IMR-90 (cell line): Measurements from ENCODE around the gene MAP3K19. TPM values are rescaled to one million over a fixed set of nuclear protein-coding genes. Genes with fewer than 3 reads are reported as not detected.

ENCODE experiments used
- ATAC-seq: fragments of 200-7000 bp; cut with Tn5 transposase; 2 replicates; pipeline ENCODE4 v1.9.1; 2020; ENCODE audit warnings: low read depth, mild to moderate bottlenecking, moderate library complexity
- BruUV-seq: library from RNA; stranded (reverse); fragments of 400-500 nt; replicated peaks from 2 replicates; lab custom pipeline; 2021; lab: Mats Ljungman, UMichigan
- CTCF ChIA-PET: fragments of 300-600 bp; formaldehyde crosslinking; extraction: SDS; loops from one replicate; lab custom pipeline; 2021; ENCODE audit warnings: antibody characterized with exemption; lab: Yijun Ruan, JAX
- POLR2A ChIA-PET: fragments of 300-600 bp; sonication (Branson Sonifier 250); formaldehyde crosslinking; loops from one replicate; lab custom pipeline; 2022; ENCODE audit warnings: antibody characterized with exemption; ENCODE audit not compliant: unreplicated experiment; lab: Charles Lee
- DNase-seq: peaks from one replicate; pipeline ENCODE4 v3.0.0; 2013
- H2AFZ ChIP-seq: replicated peaks from 2 replicates; pipeline ENCODE3; 2013; ENCODE audit warnings: low read length, mild to moderate bottlenecking; ENCODE audit not compliant: poor library complexity
- H2AK5ac ChIP-seq: 2 replicates; pipeline ENCODE4 v1.6.1; 2013; ENCODE audit warnings: low read depth, low read length, inconsistent platforms
- H2AK9ac ChIP-seq: replicated peaks from 2 replicates; pipeline ENCODE3; 2013; ENCODE audit warnings: mild to moderate bottlenecking, low read depth, low read length, moderate library complexity; ENCODE audit not compliant: poor library complexity
- H2BK120ac ChIP-seq: 2 replicates; pipeline ENCODE4 v1.6.1; 2013; ENCODE audit warnings: low read depth, low read length, inconsistent platforms
- H2BK15ac ChIP-seq: 3 replicates; pipeline ENCODE4 v1.6.1; 2013; ENCODE audit warnings: low read depth, low read length, inconsistent platforms
- H2BK20ac ChIP-seq: 2 replicates; pipeline ENCODE4 v1.6.1; 2013; ENCODE audit warnings: low read depth, mild to moderate bottlenecking, inconsistent platforms, low read length, moderate library complexity
- H2BK5ac ChIP-seq: 2 replicates; pipeline ENCODE4 v1.6.1; 2013; ENCODE audit warnings: mild to moderate bottlenecking, low read depth, low read length, inconsistent platforms; ENCODE audit not compliant: poor library complexity, severe bottlenecking
- H3K14ac ChIP-seq: replicated peaks from 2 replicates; pipeline ENCODE4 v1.6.1; 2013; ENCODE audit warnings: low read depth, low read length, inconsistent platforms
- H3K18ac ChIP-seq: 2 replicates; pipeline ENCODE4 v1.6.1; 2013; ENCODE audit warnings: low read depth, low read length, control low read depth
- H3K23ac ChIP-seq: 2 replicates; pipeline ENCODE4 v1.6.1; 2013; ENCODE audit warnings: low read depth, low read length, inconsistent platforms
- H3K27ac ChIP-seq: 2 replicates; pipeline ENCODE4 v1.5.1; 2013; ENCODE audit warnings: mild to moderate bottlenecking, control low read depth, low read length; ENCODE audit not compliant: insufficient read depth
- H3K27me3 ChIP-seq: 2 replicates; pipeline ENCODE4 v1.6.1; 2013; ENCODE audit warnings: low read length; ENCODE audit not compliant: control insufficient read depth, insufficient read depth
- H3K36me3 ChIP-seq: 2 replicates; pipeline ENCODE4 v1.6.1; 2013; ENCODE audit warnings: low read length, mixed read lengths; ENCODE audit not compliant: control insufficient read depth, insufficient read depth
- H3K4ac ChIP-seq: 2 replicates; pipeline ENCODE4 v1.6.1; 2013; ENCODE audit warnings: low read depth, low read length, inconsistent platforms
- H3K4me1 ChIP-seq: 2 replicates; pipeline ENCODE4 v1.6.1; 2013; ENCODE audit warnings: low read length, mixed read lengths; ENCODE audit not compliant: control insufficient read depth, insufficient read depth
- H3K4me2 ChIP-seq: 2 replicates; pipeline ENCODE4 v1.6.1; 2013; ENCODE audit warnings: low read depth, mild to moderate bottlenecking, control low read depth, low read length, moderate library complexity
- H3K4me3 ChIP-seq: 2 replicates; pipeline ENCODE4 v1.5.1; 2013; ENCODE audit warnings: low read depth, mild to moderate bottlenecking, control low read depth, low read length, moderate library complexity; ENCODE audit not compliant: insufficient read depth
- H3K56ac ChIP-seq: 2 replicates; pipeline ENCODE4 v1.6.1; 2013; ENCODE audit warnings: low read length, inconsistent platforms; ENCODE audit not compliant: insufficient read depth; ENCODE audit errors: extremely low read depth
- H3K79me1 ChIP-seq, 2 experiments: 2 replicates each; pipeline ENCODE4 v1.6.1; 2013; ENCODE audit warnings: low read length in 2 of 2, inconsistent platforms in 1 of 2, low read depth in 1 of 2
- H3K9ac ChIP-seq: 2 replicates; pipeline ENCODE4 v1.6.1; 2013; ENCODE audit warnings: low read depth, low read length, control low read depth
- H3K9me1 ChIP-seq: 2 replicates; pipeline ENCODE4 v1.6.1; 2013; ENCODE audit warnings: low read length, inconsistent platforms; ENCODE audit not compliant: insufficient read depth
- H3K9me3 ChIP-seq: 2 replicates; pipeline ENCODE4 v1.6.1; 2013; ENCODE audit warnings: low read length; ENCODE audit not compliant: control insufficient read depth, insufficient read depth
- H4K20me1 ChIP-seq: 2 replicates; pipeline ENCODE4 v1.6.1; 2013; ENCODE audit warnings: low read length, inconsistent platforms; ENCODE audit not compliant: insufficient read depth
- H4K5ac ChIP-seq: 2 replicates; pipeline ENCODE4 v1.6.1; 2013; ENCODE audit warnings: mild to moderate bottlenecking, low read depth, low read length, control low read depth
- H4K8ac ChIP-seq, 2 experiments: 2 replicates each; pipeline ENCODE4 v1.6.1; 2013; ENCODE audit warnings: low read depth in 2 of 2, low read length in 2 of 2, control low read depth in 1 of 2, inconsistent platforms in 1 of 2
- H4K91ac ChIP-seq: 2 replicates; pipeline ENCODE4 v1.6.1; 2013; ENCODE audit warnings: low read depth, low read length, inconsistent platforms; ENCODE audit not compliant: insufficient read depth
- CHD1 ChIP-seq: IDR thresholded peaks from 2 replicates; pipeline ENCODE4 v1.6.1; 2012; ENCODE audit warnings: low read depth, low read length, improper control_type of control experiment
- ELK1 ChIP-seq: fragments of 150-350 bp; IDR thresholded peaks from 2 replicates; pipeline ENCODE4 v1.6.1; 2016; ENCODE audit warnings: low read depth, mild to moderate bottlenecking, low read length, moderate library complexity, borderline replicate concordance
- MXI1 ChIP-seq: IDR thresholded peaks from 2 replicates; pipeline ENCODE4 v1.6.1; 2012; ENCODE audit warnings: low read depth, mild to moderate bottlenecking, low read length, moderate library complexity, borderline replicate concordance
- WGBS, 2 experiments: methylation state at CpG; one replicate each; pipeline versions ENCODE4 v1.1.5 to v1.1.7; 2013; ENCODE audit warnings: missing lambda C conversion rate in 2 of 2; ENCODE audit not compliant: insufficient read length in 1 of 2; ENCODE audit errors: extremely low coverage in 2 of 2; 5-methylcytosine and 5-hydroxymethylcytosine counted together
- dilution Hi-C: fragments of 300-500 bp; cut with HindIII; formaldehyde crosslinking; loops from one replicate; pipeline ENCODE4 v1.14.3; 2018; ENCODE audit warnings: low sequenced_read_pairs; ENCODE audit not compliant: unreplicated experiment
- in situ Hi-C: fragments of 300-500 bp; cut with MboI; formaldehyde crosslinking; loops from 3 replicates; pipeline ENCODE4 v1.14.3; 2019; ENCODE audit warnings: low sequenced_read_pairs, inconsistent platforms, mixed read lengths
- intact Hi-C: fragments of 100-400 bp; cut with micrococcal nuclease; formaldehyde crosslinking; loops from 2 replicates; pipeline ENCODE4 v1.10.0; 2022
- polyA plus RNA-seq, 3 experiments: library from polyadenylated mRNA; depleted of rRNA; stranded (reverse); fragments of >200 nt; gene quantifications; 2 replicates each; pipeline ENCODE4 v1.2.3, GENCODE V29; 2012; ENCODE audit warnings: low replicate concordance in 1 of 3
- total RNA-seq: library from RNA; depleted of rRNA; stranded (reverse); fragments of >200 nt; gene quantifications from 2 replicates; pipeline ENCODE4 v1.2.3, GENCODE V29; 2012

The MAP3K19 gene
- total and polyA plus RNA-seq, 2 of the 4 experiments (the other 2 are of a cell fraction) = not detected

DNA sequence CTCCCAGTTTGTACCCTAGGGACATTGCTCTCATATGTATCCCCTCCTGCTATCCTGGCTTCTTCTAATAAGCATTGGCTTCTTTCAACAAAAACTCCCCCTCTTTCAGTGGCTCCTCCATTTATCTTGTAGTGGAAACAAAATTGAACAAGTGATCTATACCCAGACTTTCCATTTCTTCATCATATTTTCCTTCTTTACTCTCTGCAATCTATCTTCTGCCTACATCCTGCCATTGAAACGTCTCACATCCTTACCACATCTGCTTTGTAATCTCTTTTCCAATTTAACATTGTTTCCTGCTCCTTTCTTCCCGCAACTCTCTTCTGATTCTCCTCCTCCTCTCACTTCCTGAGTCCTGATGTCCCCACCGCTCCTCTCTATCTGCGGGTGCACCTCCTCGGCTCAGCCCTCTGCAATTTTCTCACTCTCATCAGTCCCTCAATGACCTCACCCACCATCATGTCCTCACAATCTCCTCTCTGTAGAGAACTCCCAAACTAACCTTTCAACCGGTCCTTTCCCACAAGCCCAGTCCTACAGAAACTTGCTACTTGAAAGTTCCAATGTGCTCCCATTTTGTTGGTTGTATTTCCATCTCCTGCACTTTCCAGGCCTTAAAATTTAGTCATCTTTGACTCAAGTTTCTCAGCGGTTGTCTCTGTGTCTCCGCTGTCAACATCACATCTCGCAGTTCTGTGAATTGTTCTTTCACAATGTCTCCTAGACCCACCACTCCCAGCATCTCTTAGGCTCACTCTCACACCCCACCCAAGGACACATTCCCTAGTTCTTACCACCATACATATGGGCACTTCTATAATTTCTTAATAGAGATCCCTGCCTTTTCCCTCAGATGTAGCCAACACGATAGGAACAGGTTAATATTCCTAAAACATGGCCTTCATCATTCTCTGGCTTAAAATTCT is 24.0 kb downstream of the MAP3K19 start:
- H3K79me1 ChIP-seq = no peaks in the 10 kb centered on the region
- dilution Hi-C loops = no loop called here

More for the DNA sequence above, 24.0 kb downstream of the MAP3K19 start:
- no peak overlapping the region for H2AK5ac ChIP-seq
- no peaks in the 10 kb centered on the region; the same call in 1 of the 2 replicates for H3K27me3 ChIP-seq
- no peak overlapping the region for H2BK120ac ChIP-seq
- intact Hi-C loops = no loop called here
- no peak overlapping the region for H2AK9ac ChIP-seq
- ChIA-PET CTCF (no interaction called here), POLR2A (no interaction called here)
- H3K9ac ChIP-seq = no peak overlapping the region
- TF ChIP-seq MXI1 (no peak), ELK1 (no peak), CHD1 (no peak)
- no peak overlapping the region for H3K4me3 ChIP-seq
- no peaks in the 10 kb centered on the region for H4K20me1 ChIP-seq
- H2BK5ac ChIP-seq = no peak overlapping the region
- no peak overlapping the region for H3K27ac ChIP-seq
- no peaks in the 10 kb centered on the region for H3K4me1 ChIP-seq
- no peak overlapping the region for H2AFZ ChIP-seq
- H3K56ac ChIP-seq = no peak overlapping the region
- ATAC-seq = no peak
- no peak overlapping the region for H3K4me2 ChIP-seq
- H2BK20ac ChIP-seq = no peak overlapping the region
- no peaks in the 10 kb centered on the region for H3K9me3 ChIP-seq
- no peak overlapping the region for H3K23ac ChIP-seq
- H4K8ac ChIP-seq = no peak overlapping the region
- H4K91ac ChIP-seq = no peak overlapping the region
- H3K36me3 ChIP-seq = no peaks in the 10 kb centered on the region
- WGBS, 2 experiments = 58% methylated on average over 9 of the region's 10 CpGs; no CpG with 5 or more reads in 1 of the 2 experiments
- in situ Hi-C loops = no loop called here
- H4K5ac ChIP-seq = no peak overlapping the region
- no TSS peak for BruUV-seq
- no peak overlapping the region for H3K18ac ChIP-seq
- H3K4ac ChIP-seq = no peak overlapping the region
- no peak for DNase-seq
- H3K9me1 ChIP-seq = no peaks in the 10 kb centered on the region
- H3K14ac ChIP-seq = no peak overlapping the region
- no peak overlapping the region for H2BK15ac ChIP-seq
